ENCODE results near the gene ZNF593. TPM values are rescaled to one million over a fixed set of nuclear protein-coding genes. Genes with fewer than 3 reads are reported as not detected.

Gene ZNF593
- total and polyA plus RNA-seq, 9 of the 15 experiments (the other 6 are each of a cell fraction or from before 2014, with no cell fraction given): 9.8 to 334 (median 48.2) TPM

DNA sequence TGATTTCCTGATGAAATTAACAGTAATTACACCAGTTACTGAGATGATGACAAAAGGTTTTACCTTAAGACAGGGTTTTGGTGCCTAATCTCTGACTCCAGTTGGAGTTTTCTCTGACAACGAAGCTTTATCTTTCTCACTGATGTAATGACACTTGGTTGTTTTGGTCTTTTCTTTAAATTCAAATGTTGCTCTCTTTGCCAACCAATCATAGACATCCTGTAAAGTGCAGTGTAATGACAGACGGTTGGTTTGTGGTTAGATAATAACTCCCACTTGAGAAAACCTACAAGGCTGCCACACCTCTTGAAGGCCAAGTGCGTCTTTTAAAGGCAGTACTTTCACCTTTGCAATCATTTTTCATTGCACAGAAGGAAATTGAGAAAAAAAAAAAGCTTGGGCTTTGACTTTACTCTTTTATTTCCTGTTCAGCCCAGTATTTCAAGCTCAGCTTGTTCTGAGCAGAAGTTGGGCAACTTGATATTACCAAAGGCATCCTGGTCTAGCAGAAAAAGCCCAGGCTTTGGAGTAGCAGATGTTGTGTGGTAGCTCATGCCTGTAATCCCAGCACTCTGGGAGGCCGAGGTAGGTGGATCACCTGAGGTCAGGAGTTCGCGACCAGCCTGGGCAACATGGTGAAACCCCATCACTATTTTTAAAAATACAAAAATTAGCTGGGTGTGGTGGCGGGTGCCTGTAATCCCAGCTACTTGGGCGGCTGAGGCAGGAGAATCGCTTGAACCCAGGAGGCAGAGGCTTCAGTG, 43.2 kb upstream of the ZNF593 start (continued):
- TF ChIP-seq ZBTB40 (IDR thresholded peaks at IDR 0.05): peak; percentile 76; the same call in 1 of the 2 replicates
- no peak for TF ChIP-seq ZBTB40 (CRISPR knock-in tag; IDR thresholded peaks at IDR 0.05)
- TF ChIP-seq FOXK2 (conservative IDR thresholded peaks at IDR 0.05 in 1 of 2, IDR thresholded peaks at IDR 0.05 in 1 of 2; ENCODE audit: low read depth in 2 of 2): peak; percentile 94 to 95
- TF ChIP-seq KAT2B (IDR thresholded peaks at IDR 0.05; ENCODE audit: low read depth, low read length): no peak
- TF ChIP-seq CTCF (IDR thresholded peaks at IDR 0.05 in 2 of 3, conservative IDR thresholded peaks at IDR 0.05 in 1 of 3; ENCODE audit: insufficient read depth in 2 of 3, low read depth in 1 of 3, low read length in 3 of 3): no peak
- TF ChIP-seq ETS2 (tag; IDR thresholded peaks at IDR 0.05; ENCODE audit: borderline replicate concordance, poor library complexity, severe bottlenecking): no peak
- TF ChIP-seq, protein P1, sequence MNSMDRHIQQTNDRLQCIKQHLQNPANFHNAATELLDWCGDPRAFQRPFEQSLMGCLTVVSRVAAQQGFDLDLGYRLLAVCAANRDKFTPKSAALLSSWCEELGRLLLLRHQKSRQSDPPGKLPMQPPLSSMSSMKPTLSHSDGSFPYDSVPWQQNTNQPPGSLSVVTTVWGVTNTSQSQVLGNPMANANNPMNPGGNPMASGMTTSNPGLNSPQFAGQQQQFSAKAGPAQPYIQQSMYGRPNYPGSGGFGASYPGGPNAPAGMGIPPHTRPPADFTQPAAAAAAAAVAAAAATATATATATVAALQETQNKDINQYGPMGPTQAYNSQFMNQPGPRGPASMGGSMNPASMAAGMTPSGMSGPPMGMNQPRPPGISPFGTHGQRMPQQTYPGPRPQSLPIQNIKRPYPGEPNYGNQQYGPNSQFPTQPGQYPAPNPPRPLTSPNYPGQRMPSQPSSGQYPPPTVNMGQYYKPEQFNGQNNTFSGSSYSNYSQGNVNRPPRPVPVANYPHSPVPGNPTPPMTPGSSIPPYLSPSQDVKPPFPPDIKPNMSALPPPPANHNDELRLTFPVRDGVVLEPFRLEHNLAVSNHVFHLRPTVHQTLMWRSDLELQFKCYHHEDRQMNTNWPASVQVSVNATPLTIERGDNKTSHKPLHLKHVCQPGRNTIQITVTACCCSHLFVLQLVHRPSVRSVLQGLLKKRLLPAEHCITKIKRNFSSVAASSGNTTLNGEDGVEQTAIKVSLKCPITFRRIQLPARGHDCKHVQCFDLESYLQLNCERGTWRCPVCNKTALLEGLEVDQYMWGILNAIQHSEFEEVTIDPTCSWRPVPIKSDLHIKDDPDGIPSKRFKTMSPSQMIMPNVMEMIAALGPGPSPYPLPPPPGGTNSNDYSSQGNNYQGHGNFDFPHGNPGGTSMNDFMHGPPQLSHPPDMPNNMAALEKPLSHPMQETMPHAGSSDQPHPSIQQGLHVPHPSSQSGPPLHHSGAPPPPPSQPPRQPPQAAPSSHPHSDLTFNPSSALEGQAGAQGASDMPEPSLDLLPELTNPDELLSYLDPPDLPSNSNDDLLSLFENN (IDR thresholded peaks at IDR 0.05; ENCODE audit: low read depth in 2 of 2, low read length in 2 of 2): peak in 1 of 2 experiments; percentile 95; a peak in 2 of 4 replicates
- no peak for TF ChIP-seq RBM17 (IDR thresholded peaks at IDR 0.05; ENCODE audit: borderline replicate concordance, low read depth, low read length)
- no peak for TF ChIP-seq SPI1 (IDR thresholded peaks at IDR 0.05; ENCODE audit: borderline replicate concordance, low read depth, low read length)
- TF ChIP-seq POLR2B (IDR thresholded peaks at IDR 0.05; ENCODE audit: low read depth, partially characterized antibody): peak; percentile 88
- TF ChIP-seq TARDBP (IDR thresholded peaks at IDR 0.05): 0 out of 2 replicates have a peak, but pooled peaks have one; percentile 23
